Ishikawa (cell line): ENCODE results near the gene CKLF.

Source experiments
- EP300 ChIP-seq: IDR thresholded peaks from 2 replicates; pipeline ENCODE4 v1.6.1; 2012; ENCODE audit warnings: borderline replicate concordance
- MAX ChIP-seq: IDR thresholded peaks from 2 replicates; pipeline ENCODE4 v1.6.1; 2012
- NFIC ChIP-seq: IDR thresholded peaks from 2 replicates; pipeline ENCODE4 v1.6.1; 2012
- TF ChIP-seq, protein P1 (sequence below): IDR thresholded peaks from 2 replicates; pipeline ENCODE4 v1.6.1; 2012; ENCODE audit warnings: low read depth, mild to moderate bottlenecking

GRCh38 chr16:66517586-66518263, 34.7 kb upstream of the CKLF start:
- TF ChIP-seq, protein P1, sequence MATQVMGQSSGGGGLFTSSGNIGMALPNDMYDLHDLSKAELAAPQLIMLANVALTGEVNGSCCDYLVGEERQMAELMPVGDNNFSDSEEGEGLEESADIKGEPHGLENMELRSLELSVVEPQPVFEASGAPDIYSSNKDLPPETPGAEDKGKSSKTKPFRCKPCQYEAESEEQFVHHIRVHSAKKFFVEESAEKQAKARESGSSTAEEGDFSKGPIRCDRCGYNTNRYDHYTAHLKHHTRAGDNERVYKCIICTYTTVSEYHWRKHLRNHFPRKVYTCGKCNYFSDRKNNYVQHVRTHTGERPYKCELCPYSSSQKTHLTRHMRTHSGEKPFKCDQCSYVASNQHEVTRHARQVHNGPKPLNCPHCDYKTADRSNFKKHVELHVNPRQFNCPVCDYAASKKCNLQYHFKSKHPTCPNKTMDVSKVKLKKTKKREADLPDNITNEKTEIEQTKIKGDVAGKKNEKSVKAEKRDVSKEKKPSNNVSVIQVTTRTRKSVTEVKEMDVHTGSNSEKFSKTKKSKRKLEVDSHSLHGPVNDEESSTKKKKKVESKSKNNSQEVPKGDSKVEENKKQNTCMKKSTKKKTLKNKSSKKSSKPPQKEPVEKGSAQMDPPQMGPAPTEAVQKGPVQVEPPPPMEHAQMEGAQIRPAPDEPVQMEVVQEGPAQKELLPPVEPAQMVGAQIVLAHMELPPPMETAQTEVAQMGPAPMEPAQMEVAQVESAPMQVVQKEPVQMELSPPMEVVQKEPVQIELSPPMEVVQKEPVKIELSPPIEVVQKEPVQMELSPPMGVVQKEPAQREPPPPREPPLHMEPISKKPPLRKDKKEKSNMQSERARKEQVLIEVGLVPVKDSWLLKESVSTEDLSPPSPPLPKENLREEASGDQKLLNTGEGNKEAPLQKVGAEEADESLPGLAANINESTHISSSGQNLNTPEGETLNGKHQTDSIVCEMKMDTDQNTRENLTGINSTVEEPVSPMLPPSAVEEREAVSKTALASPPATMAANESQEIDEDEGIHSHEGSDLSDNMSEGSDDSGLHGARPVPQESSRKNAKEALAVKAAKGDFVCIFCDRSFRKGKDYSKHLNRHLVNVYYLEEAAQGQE: no peak
- no peak for TF ChIP-seq EP300
- TF ChIP-seq NFIC: no peak
- no peak for TF ChIP-seq MAX
